ENCODE results near the gene HAPLN2. TPM values are rescaled to one million over a fixed set of nuclear protein-coding genes. Genes with fewer than 3 reads are reported as not detected.

The HAPLN2 gene
- total and polyA plus RNA-seq, 12 donors: 0.24 to 6.3 (median 0.81) TPM; not detected in 1

- Histone ChIP-seq H3K4me1 (peaks cover 6 to 37% (median 23%) of the 10 kb centered on the region in 9 donors), H3K27ac (no peak overlapping the region), H3K36me3 (no peaks in the 10 kb centered on the region), H3K9me3 (no peaks in the 10 kb centered on the region), H3K4me3 (no peak overlapping the region), H3K27me3 (peaks cover 0 to 35% (median 0%) of the 10 kb centered on the region in 7 donors)
- ATAC-seq (no peak), DNase-seq (no peak)
- intact Hi-C loops (cut with DNase I): loop anchor here in 4 of 10 donors (5.0 to 10.0 kb wide), 4 partner anchors 35 to 230 kb away; partner anchors contain the start of gene TTC24 (in 1 of the 4)
- no peak for TF ChIP-seq CTCF (IDR thresholded peaks at IDR 0.05)
- WGBS, 2 donors: 58 to 59% methylated on average over 3 of the region's 3 CpGs
Measured at GRCh38 chr1:156612666-156613065, 6.5 kb upstream of the HAPLN2 start.

GRCh38 chr1:156615946-156616345 lies 3.3 kb upstream of the HAPLN2 start:
- TF ChIP-seq CTCF (IDR thresholded peaks at IDR 0.05): no peak
- peaks cover 0 to 38% (median 0%) of the 10 kb centered on the region in 7 donors for H3K27me3 ChIP-seq
- no peaks in the 10 kb centered on the region for H3K36me3 ChIP-seq
- H3K9me3 ChIP-seq: no peaks in the 10 kb centered on the region
- 22 to 43% methylated on average over 4 of the region's 4 CpGs for WGBS, 2 donors
- peaks cover 6 to 29% (median 20%) of the 10 kb centered on the region in 9 donors for H3K4me1 ChIP-seq
- peak overlapping the region in 9 of 10 donors; percentile 33 to 76 (median 65) for H3K27ac ChIP-seq
- H3K4me3 ChIP-seq: peak overlapping the region in 2 of 10 donors; percentile 2 to 9
- intact Hi-C loops (cut with DNase I): loop anchor here in 2 of 10 donors (5.0 to 10.0 kb wide), 2 partner anchors 34 to 161 kb away; no protein-coding TSS in a partner anchor
- DNase-seq: no peak
- peak in 6 of 8 donors; percentile 11 to 32 (median 25) for ATAC-seq

- peak in 1 of 2 donors; percentile 76 for DNase-seq
- H3K27me3 ChIP-seq: peaks cover 0 to 38% (median 0%) of the 10 kb centered on the region in 7 donors
- WGBS, 2 donors: 4 to 14% methylated on average over 5 of the region's 5 CpGs
- H3K36me3 ChIP-seq: no peaks in the 10 kb centered on the region
- peak in 4 of 9 donors; percentile 13 to 43 (median 32) for TF ChIP-seq CTCF (IDR thresholded peaks at IDR 0.05)
- H3K4me1 ChIP-seq: peaks cover 6 to 29% (median 20%) of the 10 kb centered on the region in 9 donors
- no peaks in the 10 kb centered on the region for H3K9me3 ChIP-seq
- peak; percentile 69 to 93 (median 82) for ATAC-seq
- intact Hi-C loops (cut with DNase I): loop anchor here in 2 of 10 donors (5.0 to 10.0 kb wide), 2 partner anchors 34 to 162 kb away; no protein-coding TSS in a partner anchor
- peak overlapping the region in 7 of 10 donors; percentile 33 to 69 (median 65) for H3K27ac ChIP-seq
- H3K4me3 ChIP-seq: peak overlapping the region in 2 of 10 donors; percentile 2 to 9
Measured at GRCh38 chr1:156616463-156616862, 2.8 kb upstream of the HAPLN2 start.

GRCh38 chr1:156619582-156619955 lies 354 bp downstream of the HAPLN2 start:
- ATAC-seq (no peak), DNase-seq (no peak)
- no peak overlapping the region for H3K4me3 ChIP-seq
- WGBS, 2 donors: 33 to 37% methylated on average over 6 of the region's 6 CpGs
- peaks cover 12 to 41% (median 31%) of the 10 kb centered on the region in 9 donors for H3K4me1 ChIP-seq
- no peaks in the 10 kb centered on the region for H3K36me3 ChIP-seq
- H3K27me3 ChIP-seq: peaks cover 10 to 64% (median 14%) of the 10 kb centered on the region in 7 donors
- TF ChIP-seq CTCF (IDR thresholded peaks at IDR 0.05): peak in 1 of 9 donors; percentile 2
- H3K9me3 ChIP-seq: no peaks in the 10 kb centered on the region
- intact Hi-C loops (cut with DNase I): loop anchor here in 2 of 10 donors (5.0 to 10.0 kb wide), 2 partner anchors 37 to 165 kb away; no protein-coding TSS in a partner anchor
- H3K27ac ChIP-seq: no peak overlapping the region

Data from heart right ventricle (tissue), 16 donors.